Fibroblast of villous mesenchyme (primary cell): ENCODE results near the gene RPL15. TPM values are rescaled to one million over a fixed set of nuclear protein-coding genes. Genes with fewer than 3 reads are reported as not detected.
"Not testable (repeated sequence)": the region's sequence is repeated elsewhere in the genome, so short reads cannot be mapped to it uniquely, and the experiment has no call there.

Experiments
- DNase-seq: peaks from one replicate; pipeline ENCODE4 v3.0.0-alpha.2; 2010; ENCODE audit warnings: low read depth
- H3K4me3 ChIP-seq: 2 replicates; pipeline ENCODE4 v1.5.1; 2011; ENCODE audit warnings: low read depth, mild to moderate bottlenecking, low read length
- CTCF ChIP-seq: IDR thresholded peaks from 2 replicates; pipeline ENCODE4 v1.5.1; 2012; ENCODE audit warnings: low read depth, mild to moderate bottlenecking, low read length; ENCODE audit not compliant: insufficient read depth
- total RNA-seq: library from RNA; depleted of rRNA; stranded (reverse); fragments of >200 nt; gene quantifications from 2 replicates; pipeline ENCODE4 v1.2.3, GENCODE V29; 2012

The RPL15 gene
- total RNA-seq, 1 donor, result 1,935 TPM

GRCh38 chr3:23880703-23881339, 36.1 kb upstream of the RPL15 start:
- H3K4me3 ChIP-seq, result no peak overlapping the region
- DNase-seq, result peak; percentile 29
- no peak for TF ChIP-seq CTCF

- H3K4me3 ChIP-seq, DNase-seq: not testable (repeated sequence)
These were observed 34.9 kb upstream of the RPL15 start for GRCh38 chr3:23881993-23882392.

GRCh38 chr3:23882487-23882918, 34.4 kb upstream of the RPL15 start:
- DNase-seq, result no peak
- TF ChIP-seq CTCF, result no peak

GRCh38 chr3:23884481-23884880, 32.5 kb upstream of the RPL15 start:
- DNase-seq, result no peak
- TF ChIP-seq CTCF, result peak; percentile 13
- no peak overlapping the region for H3K4me3 ChIP-seq

More at GRCh38 chr3:23882487-23882918, 34.4 kb upstream of the RPL15 start:
- no peak overlapping the region for H3K4me3 ChIP-seq

- no peak for TF ChIP-seq CTCF
- no peak overlapping the region for H3K4me3 ChIP-seq
- no peak for DNase-seq
These were observed 31.7 kb upstream of the RPL15 start for GRCh38 chr3:23885210-23885609.

GRCh38 chr3:23886311-23886710, 30.6 kb upstream of the RPL15 start:
- DNase-seq, result no peak
- no peak overlapping the region for H3K4me3 ChIP-seq
- TF ChIP-seq CTCF, result no peak

- H3K4me3 ChIP-seq, result no peak overlapping the region
- peak; percentile 62 for DNase-seq
- peak; percentile 79 for TF ChIP-seq CTCF
These were observed 28.2 kb upstream of the RPL15 start for GRCh38 chr3:23888617-23889228.
